ENCODE measurements around the gene HDAC7.

DNA sequence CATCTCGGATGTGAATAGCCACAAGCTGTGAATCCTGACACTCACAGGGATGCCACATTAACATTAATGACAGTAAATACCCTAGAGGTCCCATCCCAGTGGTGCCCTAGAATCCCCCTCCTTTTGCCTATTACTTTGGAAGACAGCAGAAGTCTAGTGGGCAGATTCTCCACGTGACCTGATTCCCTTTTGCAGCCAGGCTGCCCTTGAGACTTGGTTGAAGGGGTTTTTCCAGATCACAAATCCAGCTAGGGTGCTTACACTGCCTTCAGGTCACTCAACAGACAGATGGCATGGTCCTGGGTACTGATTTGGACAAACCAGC is 8.7 kb downstream of the HDAC7 start:
- TF ChIP-seq, protein P1, sequence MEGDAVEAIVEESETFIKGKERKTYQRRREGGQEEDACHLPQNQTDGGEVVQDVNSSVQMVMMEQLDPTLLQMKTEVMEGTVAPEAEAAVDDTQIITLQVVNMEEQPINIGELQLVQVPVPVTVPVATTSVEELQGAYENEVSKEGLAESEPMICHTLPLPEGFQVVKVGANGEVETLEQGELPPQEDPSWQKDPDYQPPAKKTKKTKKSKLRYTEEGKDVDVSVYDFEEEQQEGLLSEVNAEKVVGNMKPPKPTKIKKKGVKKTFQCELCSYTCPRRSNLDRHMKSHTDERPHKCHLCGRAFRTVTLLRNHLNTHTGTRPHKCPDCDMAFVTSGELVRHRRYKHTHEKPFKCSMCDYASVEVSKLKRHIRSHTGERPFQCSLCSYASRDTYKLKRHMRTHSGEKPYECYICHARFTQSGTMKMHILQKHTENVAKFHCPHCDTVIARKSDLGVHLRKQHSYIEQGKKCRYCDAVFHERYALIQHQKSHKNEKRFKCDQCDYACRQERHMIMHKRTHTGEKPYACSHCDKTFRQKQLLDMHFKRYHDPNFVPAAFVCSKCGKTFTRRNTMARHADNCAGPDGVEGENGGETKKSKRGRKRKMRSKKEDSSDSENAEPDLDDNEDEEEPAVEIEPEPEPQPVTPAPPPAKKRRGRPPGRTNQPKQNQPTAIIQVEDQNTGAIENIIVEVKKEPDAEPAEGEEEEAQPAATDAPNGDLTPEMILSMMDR (IDR thresholded peaks at IDR 0.05) = no peak
- no peak for TF ChIP-seq EP300 (IDR thresholded peaks at IDR 0.05)

Data from tibial nerve (tissue), 4 donors.